ENCODE data around the gene MYL7. TPM values are rescaled to one million over a fixed set of nuclear protein-coding genes. Genes with fewer than 3 reads are reported as not detected.

Gene MYL7
- total and polyA plus RNA-seq, 2 donors (not counting 3 experiments of a cell fraction or from before 2014, with no cell fraction given) = not detected

- no peak for FAIRE-seq
- dilution Hi-C loops (cut with MboI; ENCODE audit: extremely low pct_ligation_motif_present, low sequenced_read_pairs) = no loop called here
- Histone ChIP-seq H3K27ac (ENCODE audit: insufficient read depth, low read depth, low read length) (no peak overlapping the region), H3K4me2 (ENCODE audit: insufficient read depth, low read length) (no peak overlapping the region), H3K36me3 (ENCODE audit: control insufficient read depth in 2 of 2, extremely low read depth in 1 of 2, insufficient read depth in 2 of 2, low read length in 2 of 2) (no peaks in the 10 kb centered on the region), H3K4me1 (ENCODE audit: control insufficient read depth, extremely low read depth, insufficient read depth, low read length) (no peaks in the 10 kb centered on the region), H3K9me1 (replicated peaks; ENCODE audit: control insufficient read depth, extremely low read depth, insufficient read depth, low read length) (no peaks in the 10 kb centered on the region), H4K20me1 (replicated peaks; ENCODE audit: control insufficient read depth, extremely low read depth, insufficient read depth, low read length) (no peaks in the 10 kb centered on the region), H3K9me3 (replicated peaks; ENCODE audit: control insufficient read depth, insufficient read depth, low read length) (no peaks in the 10 kb centered on the region), H2AFZ (ENCODE audit: low read depth, low read length) (no peak overlapping the region), H3K9ac (replicated peaks; ENCODE audit: extremely low read depth, insufficient read depth, low read length) (no peak overlapping the region), H3K27me3 (ENCODE audit: control insufficient read depth in 2 of 2, insufficient read depth in 2 of 2, low read length in 2 of 2) (no peaks in the 10 kb centered on the region), H3K79me2 (ENCODE audit: control insufficient read depth, insufficient read depth, low read length) (no peaks in the 10 kb centered on the region), H3K4me3 (replicated peaks in 1 of 3; ENCODE audit: insufficient read depth in 1 of 3, low read depth in 1 of 3, low read length in 3 of 3) (no peak overlapping the region)
- no peak for DNase-seq (ENCODE audit: low read depth, low spot score)
- POLR2A ChIA-PET = no interaction called here
- no TSS peak for BruUV-seq (replicated peaks)
- intact Hi-C loops (cut with micrococcal nuclease) = no loop called here
- TF ChIP-seq MYC (IDR thresholded peaks at IDR 0.05; ENCODE audit: low read depth, low read length) (no peak), MAX (IDR thresholded peaks at IDR 0.05; ENCODE audit: insufficient read depth, insufficient read length) (no peak), EZH2 (IDR thresholded peaks at IDR 0.05; ENCODE audit: borderline replicate concordance, low read depth, low read length, severe bottlenecking) (no peak), POLR2AphosphoS5 (IDR thresholded peaks at IDR 0.05; ENCODE audit: insufficient read depth, low read depth, low read length) (no peak), JUN (IDR thresholded peaks at IDR 0.05; ENCODE audit: borderline replicate concordance, insufficient read depth, insufficient read length, low read depth) (no peak), POLR2A (IDR thresholded peaks at IDR 0.05; ENCODE audit: low read depth, low read length) (no peak), FOS (IDR thresholded peaks at IDR 0.05; ENCODE audit: borderline replicate concordance, insufficient read depth, low read length) (no peak)
- TF ChIP-seq, protein P1, sequence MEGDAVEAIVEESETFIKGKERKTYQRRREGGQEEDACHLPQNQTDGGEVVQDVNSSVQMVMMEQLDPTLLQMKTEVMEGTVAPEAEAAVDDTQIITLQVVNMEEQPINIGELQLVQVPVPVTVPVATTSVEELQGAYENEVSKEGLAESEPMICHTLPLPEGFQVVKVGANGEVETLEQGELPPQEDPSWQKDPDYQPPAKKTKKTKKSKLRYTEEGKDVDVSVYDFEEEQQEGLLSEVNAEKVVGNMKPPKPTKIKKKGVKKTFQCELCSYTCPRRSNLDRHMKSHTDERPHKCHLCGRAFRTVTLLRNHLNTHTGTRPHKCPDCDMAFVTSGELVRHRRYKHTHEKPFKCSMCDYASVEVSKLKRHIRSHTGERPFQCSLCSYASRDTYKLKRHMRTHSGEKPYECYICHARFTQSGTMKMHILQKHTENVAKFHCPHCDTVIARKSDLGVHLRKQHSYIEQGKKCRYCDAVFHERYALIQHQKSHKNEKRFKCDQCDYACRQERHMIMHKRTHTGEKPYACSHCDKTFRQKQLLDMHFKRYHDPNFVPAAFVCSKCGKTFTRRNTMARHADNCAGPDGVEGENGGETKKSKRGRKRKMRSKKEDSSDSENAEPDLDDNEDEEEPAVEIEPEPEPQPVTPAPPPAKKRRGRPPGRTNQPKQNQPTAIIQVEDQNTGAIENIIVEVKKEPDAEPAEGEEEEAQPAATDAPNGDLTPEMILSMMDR (IDR thresholded peaks at IDR 0.05; ENCODE audit: extremely low read depth in 1 of 2, insufficient read depth in 1 of 2, low read depth in 1 of 2, low read length in 2 of 2) = no peak
- CTCF ChIA-PET = interaction anchor here (1.0 to 1.3 kb wide), 3 partner anchors 9 to 17 kb away, joined by 3 to 5 read pairs (median 4); no protein-coding TSS in a partner anchor
Observed at GRCh38 chr7:44097064-44097932, 43.8 kb downstream of the MYL7 start.

All from endothelial cell of umbilical vein (primary cell).